Astrocyte of the spinal cord (primary cell): ENCODE results near the gene VAV1.

Experiments used
- DNase-seq: peaks from one replicate; pipeline ENCODE4 v3.0.0; 2011; ENCODE audit warnings: low read depth, low spot score
- H3K4me3 ChIP-seq: 2 replicates; pipeline ENCODE4 v1.5.1; 2011; ENCODE audit warnings: low read depth, mild to moderate bottlenecking, low read length, moderate library complexity
- CTCF ChIP-seq: IDR thresholded peaks from 2 replicates; pipeline ENCODE4 v1.5.1; 2012; ENCODE audit warnings: low read depth, mild to moderate bottlenecking, low read length, inconsistent platforms
- in situ Hi-C: cut with HindIII; loops from 2 replicates; pipeline ENCODE4 v1.10.0; 2017; ENCODE audit warnings: low sequenced_read_pairs

VAV1 gene

GRCh38 chr19:6853868-6854267 is 81.4 kb downstream of the VAV1 start:
- DNase-seq = no peak
- H3K4me3 ChIP-seq = no peak overlapping the region
- in situ Hi-C loops = no loop called here
- no peak for TF ChIP-seq CTCF

GRCh38 chr19:6854758-6855157 is 82.2 kb downstream of the VAV1 start:
- in situ Hi-C loops = no loop called here
- TF ChIP-seq CTCF = no peak
- no peak overlapping the region for H3K4me3 ChIP-seq
- DNase-seq = no peak

DNA sequence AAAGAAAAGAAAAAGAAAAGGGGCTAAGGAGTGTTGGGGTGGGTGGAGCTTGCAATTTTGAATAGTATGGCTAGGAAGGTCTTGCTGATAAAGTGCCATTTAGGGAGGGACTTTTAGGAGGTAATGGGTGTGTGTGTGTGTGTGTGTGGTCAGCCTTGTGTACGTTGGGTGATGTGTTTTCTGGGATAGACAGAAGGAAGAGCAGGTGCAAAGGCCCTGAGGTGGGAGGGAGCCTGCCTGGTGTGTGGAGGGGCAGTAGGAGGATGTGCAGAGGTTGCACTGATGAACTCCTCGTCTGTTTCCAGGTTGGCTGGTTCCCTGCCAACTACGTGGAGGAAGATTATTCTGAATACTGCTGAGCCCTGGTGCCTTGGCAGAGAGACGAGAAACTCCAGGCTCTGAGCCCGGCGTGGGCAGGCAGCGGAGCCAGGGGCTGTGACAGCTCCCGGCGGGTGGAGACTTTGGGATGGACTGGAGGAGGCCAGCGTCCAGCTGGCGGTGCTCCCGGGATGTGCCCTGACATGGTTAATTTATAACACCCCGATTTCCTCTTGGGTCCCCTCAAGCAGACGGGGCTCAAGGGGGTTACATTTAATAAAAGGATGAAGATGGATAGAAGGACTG is 84.4 kb downstream of the VAV1 start:
- DNase-seq = no peak
- in situ Hi-C loops = no loop called here
- TF ChIP-seq CTCF = no peak

DNA sequence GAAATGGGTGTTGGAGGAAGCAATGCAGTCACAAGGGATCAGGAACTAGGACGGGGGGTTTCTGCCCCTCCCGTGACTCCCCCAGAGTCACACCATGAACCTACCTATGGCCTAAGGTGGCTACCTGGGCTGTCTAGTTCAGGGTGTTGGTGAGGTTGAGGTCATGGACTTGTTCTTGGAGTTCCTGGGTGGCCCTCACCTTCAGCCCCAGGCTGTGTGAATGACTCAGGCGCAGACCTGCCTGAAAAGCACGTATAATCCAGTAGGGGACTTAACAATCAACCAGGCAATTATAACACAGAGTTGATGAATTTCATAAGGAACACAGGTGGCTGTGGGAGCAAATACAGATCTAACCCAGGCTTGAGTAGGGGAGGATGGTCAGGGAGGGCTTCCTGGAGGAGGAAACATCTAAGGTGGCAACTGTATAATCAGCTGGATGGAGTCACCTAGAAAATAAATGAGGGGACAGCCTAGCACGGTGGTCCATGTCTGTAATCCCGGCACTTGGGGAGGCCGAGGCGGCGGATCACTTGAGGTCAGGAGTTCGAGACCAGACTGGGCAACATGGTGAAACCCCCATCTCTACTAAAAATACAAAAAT is 89.3 kb downstream of the VAV1 start:
- no peak for DNase-seq
- in situ Hi-C loops = no loop called here
- no peak overlapping the region for H3K4me3 ChIP-seq
- TF ChIP-seq CTCF = no peak

More for the DNA sequence above, 84.4 kb downstream of the VAV1 start:
- H3K4me3 ChIP-seq = no peak overlapping the region

DNA sequence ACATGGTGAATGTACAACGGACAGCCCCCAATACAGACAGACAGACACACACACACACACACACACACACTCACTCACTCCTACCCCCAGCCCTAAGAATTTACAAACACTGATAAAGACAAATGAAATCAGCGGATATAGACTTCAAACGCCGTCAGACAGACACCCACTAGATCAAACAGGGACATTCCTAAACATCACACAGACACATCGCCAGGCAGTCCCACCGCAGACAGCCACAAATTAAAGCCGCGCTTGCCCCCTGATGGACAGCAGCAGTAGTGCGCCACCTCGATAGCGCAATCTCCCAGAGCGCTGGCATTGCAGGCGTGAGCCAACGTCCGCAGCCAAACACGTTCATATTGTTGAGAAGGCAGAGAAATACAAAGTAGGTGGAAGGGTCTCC is 90.2 kb downstream of the VAV1 start:
- no peak overlapping the region for H3K4me3 ChIP-seq
- peak; percentile 73 for DNase-seq
- TF ChIP-seq CTCF = peak; percentile 92
- in situ Hi-C loops = no loop called here

DNA sequence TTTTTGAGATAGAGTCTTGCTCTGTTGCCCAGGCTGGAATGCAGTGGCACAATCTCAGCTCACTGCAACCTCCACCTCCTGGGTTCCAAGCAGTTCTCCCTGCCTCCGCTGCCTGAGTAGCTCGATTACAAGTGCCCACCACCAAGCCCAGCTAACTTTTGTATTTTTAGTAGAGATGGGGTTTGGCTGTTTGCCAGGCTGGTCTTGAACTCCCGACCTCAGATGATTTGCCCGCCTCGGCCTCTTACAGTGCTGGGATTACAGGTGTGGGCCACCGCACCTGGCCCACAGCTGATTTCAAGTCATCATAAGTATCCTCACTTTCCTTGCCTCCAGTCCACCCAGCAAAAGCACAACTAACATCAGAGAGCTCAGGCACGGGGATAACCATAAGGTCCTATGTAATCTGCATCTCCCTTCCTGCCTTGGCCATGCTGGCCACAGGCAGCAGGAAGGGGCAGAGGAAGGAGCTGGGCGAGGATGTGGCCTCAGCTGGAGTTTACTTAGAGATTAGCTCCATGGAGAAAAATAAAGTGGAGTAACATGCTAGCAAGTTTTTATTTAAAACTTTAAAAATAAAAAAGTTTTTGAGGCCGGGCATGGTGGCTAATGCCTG is 91.9 kb downstream of the VAV1 start:
- DNase-seq = no peak
- H3K4me3 ChIP-seq = no peak overlapping the region
- no peak for TF ChIP-seq CTCF
- in situ Hi-C loops = no loop called here
